Measurements from ENCODE around the gene KRCC1.

Gene KRCC1

GRCh38 chr2:88085602-88086001 is 30.0 kb upstream of the KRCC1 start:
- Mint-ChIP-seq H3K27me3 (no peaks in the 10 kb centered on the region), H3K27ac (no peak overlapping the region)

GRCh38 chr2:88085099-88085498 is 29.5 kb upstream of the KRCC1 start:
- Mint-ChIP-seq H3K27me3 (no peaks in the 10 kb centered on the region), H3K9me3 (no peaks in the 10 kb centered on the region), H3K4me1 (peaks cover 10% of the 10 kb centered on the region), H3K4me3 (no peak overlapping the region), H3K27ac (no peak overlapping the region), H3K36me3 (no peaks in the 10 kb centered on the region)

More at GRCh38 chr2:88085602-88086001, 30.0 kb upstream of the KRCC1 start:
- peaks cover 15% of the 10 kb centered on the region for H3K4me1 Mint-ChIP-seq
- H3K36me3 Mint-ChIP-seq, result no peaks in the 10 kb centered on the region
- H3K9me3 Mint-ChIP-seq, result no peaks in the 10 kb centered on the region
- no peak overlapping the region for H3K4me3 Mint-ChIP-seq

GRCh38 chr2:88082781-88083180 is 27.2 kb upstream of the KRCC1 start:
- no peaks in the 10 kb centered on the region for H3K4me1 Mint-ChIP-seq
- H3K4me3 Mint-ChIP-seq, result no peak overlapping the region
- H3K27me3 Mint-ChIP-seq, result no peaks in the 10 kb centered on the region
- H3K36me3 Mint-ChIP-seq, result no peaks in the 10 kb centered on the region
- H3K9me3 Mint-ChIP-seq, result no peaks in the 10 kb centered on the region
- H3K27ac Mint-ChIP-seq, result no peak overlapping the region

- H3K36me3 Mint-ChIP-seq, result no peaks in the 10 kb centered on the region
- H3K9me3 Mint-ChIP-seq, result no peaks in the 10 kb centered on the region
- H3K4me1 Mint-ChIP-seq, result no peaks in the 10 kb centered on the region
- no peak overlapping the region for H3K27ac Mint-ChIP-seq
- no peak overlapping the region for H3K4me3 Mint-ChIP-seq
- no peaks in the 10 kb centered on the region for H3K27me3 Mint-ChIP-seq
Observed at GRCh38 chr2:88081924-88082608, 26.5 kb upstream of the KRCC1 start.

- Mint-ChIP-seq H3K4me1 (no peaks in the 10 kb centered on the region), H3K27me3 (no peaks in the 10 kb centered on the region), H3K9me3 (no peaks in the 10 kb centered on the region), H3K36me3 (no peaks in the 10 kb centered on the region), H3K4me3 (no peak overlapping the region), H3K27ac (no peak overlapping the region)
Observed at GRCh38 chr2:88080545-88080944, 25.0 kb upstream of the KRCC1 start.

DNA sequence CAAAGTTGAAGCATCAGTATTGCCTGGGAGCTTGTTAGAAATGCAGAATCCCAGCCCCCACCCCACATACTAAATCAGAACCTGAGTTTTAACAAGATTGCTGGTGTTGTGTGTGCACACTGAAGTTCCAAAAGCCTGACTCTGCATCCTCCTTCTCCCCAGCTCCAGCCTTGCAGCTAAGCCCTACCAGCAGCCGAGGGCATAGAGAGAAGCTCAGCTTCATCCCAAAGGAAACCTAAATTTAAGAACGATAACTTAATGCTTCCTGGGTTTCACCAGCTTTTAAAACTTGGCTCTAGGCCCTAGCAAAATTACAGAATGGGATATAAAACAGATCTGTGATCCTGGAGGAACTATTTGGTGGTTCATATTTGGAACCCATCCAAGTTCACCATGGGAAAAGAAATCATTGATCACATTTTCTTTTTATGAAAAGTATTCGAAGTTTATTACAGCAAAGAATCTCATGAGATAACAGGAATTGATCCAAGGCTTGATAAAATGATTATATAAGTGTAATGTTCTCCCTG is 23.1 kb upstream of the KRCC1 start:
- Mint-ChIP-seq H3K4me1 (no peaks in the 10 kb centered on the region), H3K4me3 (no peak overlapping the region), H3K36me3 (no peaks in the 10 kb centered on the region), H3K9me3 (no peaks in the 10 kb centered on the region), H3K27me3 (no peaks in the 10 kb centered on the region), H3K27ac (no peak overlapping the region)

- H3K9me3 Mint-ChIP-seq, result no peaks in the 10 kb centered on the region
- no peaks in the 10 kb centered on the region for H3K4me1 Mint-ChIP-seq
- no peaks in the 10 kb centered on the region for H3K36me3 Mint-ChIP-seq
- H3K4me3 Mint-ChIP-seq, result no peak overlapping the region
- H3K27ac Mint-ChIP-seq, result no peak overlapping the region
- no peaks in the 10 kb centered on the region for H3K27me3 Mint-ChIP-seq
Observed at GRCh38 chr2:88077080-88077479, 21.5 kb upstream of the KRCC1 start.

DNA sequence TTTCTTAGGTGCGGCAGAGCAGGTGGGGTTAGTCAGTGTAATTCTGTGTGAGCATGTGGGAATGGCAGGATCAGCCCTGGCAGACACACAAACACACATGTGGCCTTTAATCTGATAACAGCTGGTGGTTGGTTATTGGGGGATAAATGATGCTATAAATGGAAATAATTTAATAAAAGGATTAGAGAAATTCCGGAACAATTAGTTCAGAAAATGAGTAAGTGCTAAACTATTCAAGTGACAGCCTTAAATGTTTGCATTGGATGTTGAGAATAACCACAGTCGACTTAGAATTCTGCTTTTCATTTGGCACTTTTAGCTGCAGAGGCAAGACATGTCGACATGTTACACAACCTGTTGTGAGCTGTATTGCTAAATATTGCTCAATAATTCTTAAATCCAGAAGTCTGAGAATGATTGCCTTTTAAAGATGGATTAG is 19.3 kb upstream of the KRCC1 start:
- Mint-ChIP-seq H3K4me1 (no peaks in the 10 kb centered on the region), H3K36me3 (no peaks in the 10 kb centered on the region), H3K4me3 (no peak overlapping the region), H3K9me3 (no peaks in the 10 kb centered on the region), H3K27ac (no peak overlapping the region), H3K27me3 (no peaks in the 10 kb centered on the region)

- H3K27me3 Mint-ChIP-seq, result no peaks in the 10 kb centered on the region
- H3K36me3 Mint-ChIP-seq, result no peaks in the 10 kb centered on the region
- no peak overlapping the region for H3K27ac Mint-ChIP-seq
- H3K9me3 Mint-ChIP-seq, result no peaks in the 10 kb centered on the region
- no peaks in the 10 kb centered on the region for H3K4me1 Mint-ChIP-seq
- H3K4me3 Mint-ChIP-seq, result no peak overlapping the region
Observed at GRCh38 chr2:88074150-88074549, 18.6 kb upstream of the KRCC1 start.

GRCh38 chr2:88071365-88071764 is 15.8 kb upstream of the KRCC1 start:
- H3K4me1 Mint-ChIP-seq, result no peaks in the 10 kb centered on the region
- H3K9me3 Mint-ChIP-seq, result no peaks in the 10 kb centered on the region
- H3K27me3 Mint-ChIP-seq, result no peaks in the 10 kb centered on the region
- H3K36me3 Mint-ChIP-seq, result no peaks in the 10 kb centered on the region
- no peak overlapping the region for H3K27ac Mint-ChIP-seq
- no peak overlapping the region for H3K4me3 Mint-ChIP-seq

DNA sequence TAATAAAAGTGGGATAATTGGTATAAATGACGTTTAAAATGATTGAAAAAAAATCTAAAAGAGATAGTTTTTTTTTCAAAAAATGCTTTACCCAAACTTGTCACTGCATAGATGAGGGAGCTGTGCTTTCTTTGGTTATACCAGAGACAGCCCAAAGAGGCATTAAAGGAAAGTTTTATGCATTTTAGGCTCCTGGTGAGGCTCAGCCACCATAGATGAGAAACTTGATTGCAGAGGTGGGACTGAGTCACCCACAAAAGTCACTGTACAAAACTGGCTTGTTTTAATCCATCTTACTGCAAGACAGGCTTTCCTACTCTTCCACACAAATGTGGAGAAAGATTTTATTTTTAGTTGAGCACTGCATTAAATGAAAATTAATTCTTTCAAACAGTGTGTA is 14.5 kb upstream of the KRCC1 start:
- H3K27ac Mint-ChIP-seq, result no peak overlapping the region
- no peak overlapping the region for H3K4me3 Mint-ChIP-seq
- H3K27me3 Mint-ChIP-seq, result no peaks in the 10 kb centered on the region
- no peaks in the 10 kb centered on the region for H3K9me3 Mint-ChIP-seq
- no peaks in the 10 kb centered on the region for H3K4me1 Mint-ChIP-seq
- no peaks in the 10 kb centered on the region for H3K36me3 Mint-ChIP-seq

GRCh38 chr2:88069117-88069516 is 13.5 kb upstream of the KRCC1 start:
- H3K36me3 Mint-ChIP-seq, result no peaks in the 10 kb centered on the region
- no peaks in the 10 kb centered on the region for H3K4me1 Mint-ChIP-seq

GRCh38 chr2:88068044-88068443 is 12.5 kb upstream of the KRCC1 start:
- H3K27ac Mint-ChIP-seq, result no peak overlapping the region
- no peaks in the 10 kb centered on the region for H3K4me1 Mint-ChIP-seq
- H3K27me3 Mint-ChIP-seq, result no peaks in the 10 kb centered on the region
- no peaks in the 10 kb centered on the region for H3K9me3 Mint-ChIP-seq
- H3K4me3 Mint-ChIP-seq, result no peak overlapping the region
- H3K36me3 Mint-ChIP-seq, result no peaks in the 10 kb centered on the region

More at GRCh38 chr2:88069117-88069516, 13.5 kb upstream of the KRCC1 start:
- Mint-ChIP-seq H3K4me3 (no peak overlapping the region), H3K9me3 (no peaks in the 10 kb centered on the region), H3K27ac (no peak overlapping the region), H3K27me3 (no peaks in the 10 kb centered on the region)

DNA sequence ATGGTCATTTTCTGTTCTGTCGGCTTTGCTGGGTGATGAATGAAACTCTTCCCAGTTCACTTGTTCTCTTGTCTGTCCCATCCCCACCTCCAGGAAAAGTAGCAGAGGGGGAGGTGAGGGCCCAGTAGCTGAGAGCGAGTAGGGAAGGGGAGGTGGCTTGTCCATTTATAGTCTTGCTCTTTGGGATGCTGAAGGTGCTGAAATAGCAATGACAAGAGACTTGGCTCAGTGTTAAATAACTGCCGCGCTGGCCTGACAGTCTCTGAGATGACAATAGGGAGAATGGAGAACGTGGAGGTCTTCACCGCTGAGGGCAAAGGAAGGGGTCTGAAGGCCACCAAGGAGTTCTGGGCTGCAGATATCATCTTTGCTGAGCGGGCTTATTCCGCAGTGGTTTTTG is 12.0 kb upstream of the KRCC1 start, which contains the start of gene SMYD1:
SMYD1 (plus strand) TSS at position 228 of the 400 bp plus-strand sequence; CDS start at position 268, 40 bp downstream.
- Mint-ChIP-seq H3K27me3 (no peaks in the 10 kb centered on the region), H3K9me3 (no peaks in the 10 kb centered on the region), H3K4me3 (no peak within 1 kb of the TSS), H3K36me3 (no peaks in the 10 kb centered on the region), H3K4me1 (no peaks in the 10 kb centered on the region), H3K27ac (no peak within 1 kb of the TSS)

GRCh38 chr2:88067189-88067588 is 11.6 kb upstream of the KRCC1 start:
- no peak overlapping the region for H3K4me3 Mint-ChIP-seq
- no peak overlapping the region for H3K27ac Mint-ChIP-seq
- no peaks in the 10 kb centered on the region for H3K27me3 Mint-ChIP-seq
- no peaks in the 10 kb centered on the region for H3K36me3 Mint-ChIP-seq
- H3K9me3 Mint-ChIP-seq, result no peaks in the 10 kb centered on the region
- no peaks in the 10 kb centered on the region for H3K4me1 Mint-ChIP-seq

GRCh38 chr2:88066543-88066942 is 11.0 kb upstream of the KRCC1 start:
- no peaks in the 10 kb centered on the region for H3K4me1 Mint-ChIP-seq
- H3K27ac Mint-ChIP-seq, result no peak overlapping the region
- H3K9me3 Mint-ChIP-seq, result no peaks in the 10 kb centered on the region
- no peaks in the 10 kb centered on the region for H3K27me3 Mint-ChIP-seq
- H3K36me3 Mint-ChIP-seq, result no peaks in the 10 kb centered on the region
- H3K4me3 Mint-ChIP-seq, result no peak overlapping the region

DNA sequence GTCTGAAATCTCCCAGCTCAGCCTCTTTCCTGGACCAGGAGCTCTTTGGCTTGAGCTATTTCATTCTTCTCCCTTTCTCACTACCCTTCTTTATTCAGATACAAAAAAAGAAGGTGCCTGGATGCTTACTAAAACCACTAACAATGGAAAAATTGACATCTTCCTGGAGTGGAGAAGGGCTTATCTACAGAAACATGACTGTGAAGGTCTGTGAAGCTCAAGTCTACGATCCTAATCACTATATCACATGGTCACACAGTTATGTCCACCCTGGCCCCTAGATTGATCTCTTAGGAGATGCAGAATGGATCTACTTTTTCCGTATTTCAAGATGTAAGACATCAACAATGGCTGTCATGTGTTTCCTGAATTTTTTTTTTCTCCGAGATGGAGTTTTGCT is 5.7 kb upstream of the KRCC1 start:
- Mint-ChIP-seq H3K36me3 (no peaks in the 10 kb centered on the region), H3K9me3 (no peaks in the 10 kb centered on the region), H3K27ac (no peak overlapping the region), H3K27me3 (no peaks in the 10 kb centered on the region), H3K4me1 (peaks cover 29% of the 10 kb centered on the region), H3K4me3 (no peak overlapping the region)
